Fibroblast of skin of back (primary cell): ENCODE results near the gene PRSS38.

ENCODE experiments used
- DNase-seq: peaks from one replicate; pipeline ENCODE4 v3.0.0-alpha.2; 2013

PRSS38 gene

GRCh38 chr1:227779685-227780084, 35.8 kb upstream of the PRSS38 start:
- no peak for DNase-seq

GRCh38 chr1:227780101-227781044, 35.1 kb upstream of the PRSS38 start:
- DNase-seq, result no peak

GRCh38 chr1:227781314-227781930, 34.1 kb upstream of the PRSS38 start:
- no peak for DNase-seq

- DNase-seq, result no peak
Measured at GRCh38 chr1:227782226-227782625, 33.2 kb upstream of the PRSS38 start.

- no peak for DNase-seq
Measured at GRCh38 chr1:227785094-227785804, 30.2 kb upstream of the PRSS38 start.

GRCh38 chr1:227785805-227786671, 29.4 kb upstream of the PRSS38 start:
- no peak for DNase-seq

GRCh38 chr1:227786673-227787512, 28.6 kb upstream of the PRSS38 start:
- DNase-seq, result no peak

GRCh38 chr1:227787513-227788270, 27.8 kb upstream of the PRSS38 start:
- peak; percentile 89 for DNase-seq

GRCh38 chr1:227788271-227789083, 27.0 kb upstream of the PRSS38 start:
- no peak for DNase-seq

- no peak for DNase-seq
Measured at GRCh38 chr1:227789084-227790033, 26.1 kb upstream of the PRSS38 start.

GRCh38 chr1:227790034-227790400, 25.5 kb upstream of the PRSS38 start:
- DNase-seq, result no peak

- DNase-seq, result no peak
Measured at GRCh38 chr1:227790868-227791267, 24.6 kb upstream of the PRSS38 start.

GRCh38 chr1:227791425-227792143, 23.9 kb upstream of the PRSS38 start:
- DNase-seq, result no peak

- DNase-seq, result no peak
Measured at GRCh38 chr1:227792216-227793078, 23.0 kb upstream of the PRSS38 start.

- no peak for DNase-seq
Measured at GRCh38 chr1:227793079-227793947, 22.2 kb upstream of the PRSS38 start.
